Loucy (cell line): Measurements from ENCODE around the gene CDPF1.

Experiments used
- EZH2phosphoT487 ChIP-seq: fragments of 200-600 bp; IDR thresholded peaks from 2 replicates; pipeline ENCODE4 v1.6.1; 2018; ENCODE audit warnings: antibody characterized with exemption, mild to moderate bottlenecking, moderate library complexity, borderline replicate concordance
- TF ChIP-seq, protein P1 (sequence below): fragments of 200-600 bp; sonication (generic); conservative IDR thresholded peaks from 2 replicates; pipeline ENCODE4 v1.5.1; 2014; ENCODE audit warnings: mild to moderate bottlenecking, antibody characterized with exemption, low read length

DNA sequence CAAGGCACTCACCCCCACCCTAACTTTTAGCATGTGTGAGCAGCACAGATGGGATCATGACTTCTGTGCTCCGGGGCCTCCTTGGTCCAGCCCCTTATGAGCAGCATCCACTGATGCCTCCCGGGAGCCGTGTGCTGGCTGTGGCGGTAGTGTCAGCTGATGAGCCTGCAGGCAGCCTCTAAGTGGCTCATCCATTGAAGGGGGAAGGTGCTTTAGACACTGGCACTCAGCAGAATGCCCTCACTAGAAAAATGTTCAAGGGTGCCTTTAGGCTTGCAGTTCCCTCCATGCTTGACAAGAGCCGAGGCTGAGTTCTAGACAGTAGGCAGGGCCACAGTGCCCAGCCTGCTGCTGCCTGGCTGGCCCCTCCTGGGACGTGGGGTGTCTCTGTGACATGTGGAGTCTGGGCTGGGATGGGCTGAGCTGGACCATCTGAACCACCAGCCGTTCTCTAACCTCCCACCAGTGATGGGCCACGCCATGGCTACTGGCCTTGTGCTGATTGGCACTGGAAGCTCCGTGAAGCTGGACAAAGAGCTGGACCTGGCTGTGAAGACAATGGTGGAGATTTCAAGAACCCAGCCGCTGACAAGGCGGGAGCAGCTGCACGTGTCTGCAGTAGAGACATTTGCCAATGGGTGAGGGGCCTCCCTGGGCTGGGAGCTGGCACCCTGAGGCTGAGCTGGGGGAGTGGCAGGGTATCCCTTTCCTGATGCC, 23.5 kb upstream of the CDPF1 start:
- TF ChIP-seq, protein P1, sequence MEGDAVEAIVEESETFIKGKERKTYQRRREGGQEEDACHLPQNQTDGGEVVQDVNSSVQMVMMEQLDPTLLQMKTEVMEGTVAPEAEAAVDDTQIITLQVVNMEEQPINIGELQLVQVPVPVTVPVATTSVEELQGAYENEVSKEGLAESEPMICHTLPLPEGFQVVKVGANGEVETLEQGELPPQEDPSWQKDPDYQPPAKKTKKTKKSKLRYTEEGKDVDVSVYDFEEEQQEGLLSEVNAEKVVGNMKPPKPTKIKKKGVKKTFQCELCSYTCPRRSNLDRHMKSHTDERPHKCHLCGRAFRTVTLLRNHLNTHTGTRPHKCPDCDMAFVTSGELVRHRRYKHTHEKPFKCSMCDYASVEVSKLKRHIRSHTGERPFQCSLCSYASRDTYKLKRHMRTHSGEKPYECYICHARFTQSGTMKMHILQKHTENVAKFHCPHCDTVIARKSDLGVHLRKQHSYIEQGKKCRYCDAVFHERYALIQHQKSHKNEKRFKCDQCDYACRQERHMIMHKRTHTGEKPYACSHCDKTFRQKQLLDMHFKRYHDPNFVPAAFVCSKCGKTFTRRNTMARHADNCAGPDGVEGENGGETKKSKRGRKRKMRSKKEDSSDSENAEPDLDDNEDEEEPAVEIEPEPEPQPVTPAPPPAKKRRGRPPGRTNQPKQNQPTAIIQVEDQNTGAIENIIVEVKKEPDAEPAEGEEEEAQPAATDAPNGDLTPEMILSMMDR, result no peak
- no peak for TF ChIP-seq EZH2phosphoT487
